ENCODE data around the gene GOLGA7B.

GRCh38 chr10:97842656-97843280 lies 6.9 kb upstream of the GOLGA7B start:
- no peak for TF ChIP-seq POLR2A (IDR thresholded peaks at IDR 0.05)
- TF ChIP-seq CTCF (IDR thresholded peaks at IDR 0.05 in 4 of 5, conservative IDR thresholded peaks at IDR 0.05 in 1 of 5): no peak
